WTC11 (cell line): Measurements from ENCODE around the gene PAX8.

Experiments
- FOXJ3 ChIP-seq: sonication (generic); formaldehyde crosslinking; IDR thresholded peaks from 2 replicates; pipeline ENCODE4 v1.9.0; 2021; ENCODE audit warnings: missing genetic modification reagents, mild to moderate bottlenecking, borderline replicate concordance
- FOXP1 ChIP-seq: sonication (generic); formaldehyde crosslinking; IDR thresholded peaks from 2 replicates; pipeline ENCODE4 v1.8.0; 2022; ENCODE audit warnings: missing genetic modification reagents, mild to moderate bottlenecking, moderate library complexity, borderline replicate concordance
- JUN ChIP-seq: sonication (generic); formaldehyde crosslinking; IDR thresholded peaks from 2 replicates; pipeline ENCODE4 v1.8.0; 2023; ENCODE audit warnings: mild to moderate bottlenecking, missing genetic modification reagents
- KAT7 ChIP-seq: sonication (generic); formaldehyde crosslinking; IDR thresholded peaks from 2 replicates; pipeline ENCODE4 v1.8.1; 2023; ENCODE audit warnings: missing genetic modification reagents, mild to moderate bottlenecking, borderline replicate concordance
- NR1H2 ChIP-seq: sonication (generic); formaldehyde crosslinking; IDR thresholded peaks from 2 replicates; pipeline ENCODE4 v1.9.0; 2021; ENCODE audit warnings: mild to moderate bottlenecking, moderate library complexity, missing genetic modification reagents
- RELA ChIP-seq: sonication (generic); formaldehyde crosslinking; IDR thresholded peaks from 2 replicates; pipeline ENCODE4 v1.8.1; 2022; ENCODE audit warnings: missing genetic modification reagents, mild to moderate bottlenecking, borderline replicate concordance
- TF ChIP-seq, protein P1 (sequence below): fragments of 200-600 bp; IDR thresholded peaks from 2 replicates; pipeline ENCODE4 v1.8.0; 2022; ENCODE audit warnings: antibody characterized with exemption
- TF ChIP-seq, protein P2 (sequence below): sonication (generic); formaldehyde crosslinking; conservative IDR thresholded peaks from 2 replicates; pipeline ENCODE4 v1.8.1; 2022; ENCODE audit warnings: mild to moderate bottlenecking, missing genetic modification reagents
- TF ChIP-seq, protein P3 (sequence below): sonication (generic); formaldehyde crosslinking; conservative IDR thresholded peaks from 2 replicates; pipeline ENCODE4 v1.8.1; 2023; ENCODE audit warnings: mild to moderate bottlenecking, low read depth, missing genetic modification reagents, moderate library complexity
- TF ChIP-seq, protein P4 (sequence below): sonication (generic); formaldehyde crosslinking; IDR thresholded peaks from 2 replicates; pipeline ENCODE4 v1.8.1; 2023; ENCODE audit warnings: mild to moderate bottlenecking, missing genetic modification reagents, moderate library complexity
- TF ChIP-seq, protein P5 (sequence below): sonication (generic); formaldehyde crosslinking; IDR thresholded peaks from 2 replicates; pipeline ENCODE4 v1.8.0; 2023; ENCODE audit warnings: missing genetic modification reagents, mild to moderate bottlenecking, borderline replicate concordance
- TF ChIP-seq, protein P6 (sequence below): sonication (generic); formaldehyde crosslinking; IDR thresholded peaks from 2 replicates; pipeline ENCODE4 v1.8.1; 2022; ENCODE audit warnings: low read depth, missing genetic modification reagents, borderline replicate concordance
- TF ChIP-seq, protein P7 (sequence below): sonication (generic); formaldehyde crosslinking; IDR thresholded peaks from 2 replicates; pipeline ENCODE4 v1.8.0; 2022; ENCODE audit warnings: mild to moderate bottlenecking, missing genetic modification reagents

DNA sequence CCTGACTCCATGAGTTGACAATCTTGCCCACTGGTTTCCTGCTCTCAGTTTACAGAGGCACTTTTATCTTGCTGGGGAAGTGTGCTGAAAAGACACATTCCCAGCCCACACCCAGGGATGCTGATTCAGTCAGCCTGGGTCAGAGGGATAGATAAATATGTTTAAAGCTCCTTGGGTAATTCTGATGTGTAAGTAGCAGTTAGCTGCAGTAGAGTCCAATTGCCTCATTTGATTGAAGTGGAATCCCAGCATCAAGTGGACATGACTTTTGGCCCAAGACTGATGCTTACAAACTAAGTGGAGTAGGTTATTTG, 75.5 kb downstream of the PAX8 start:
- TF ChIP-seq, protein P1, sequence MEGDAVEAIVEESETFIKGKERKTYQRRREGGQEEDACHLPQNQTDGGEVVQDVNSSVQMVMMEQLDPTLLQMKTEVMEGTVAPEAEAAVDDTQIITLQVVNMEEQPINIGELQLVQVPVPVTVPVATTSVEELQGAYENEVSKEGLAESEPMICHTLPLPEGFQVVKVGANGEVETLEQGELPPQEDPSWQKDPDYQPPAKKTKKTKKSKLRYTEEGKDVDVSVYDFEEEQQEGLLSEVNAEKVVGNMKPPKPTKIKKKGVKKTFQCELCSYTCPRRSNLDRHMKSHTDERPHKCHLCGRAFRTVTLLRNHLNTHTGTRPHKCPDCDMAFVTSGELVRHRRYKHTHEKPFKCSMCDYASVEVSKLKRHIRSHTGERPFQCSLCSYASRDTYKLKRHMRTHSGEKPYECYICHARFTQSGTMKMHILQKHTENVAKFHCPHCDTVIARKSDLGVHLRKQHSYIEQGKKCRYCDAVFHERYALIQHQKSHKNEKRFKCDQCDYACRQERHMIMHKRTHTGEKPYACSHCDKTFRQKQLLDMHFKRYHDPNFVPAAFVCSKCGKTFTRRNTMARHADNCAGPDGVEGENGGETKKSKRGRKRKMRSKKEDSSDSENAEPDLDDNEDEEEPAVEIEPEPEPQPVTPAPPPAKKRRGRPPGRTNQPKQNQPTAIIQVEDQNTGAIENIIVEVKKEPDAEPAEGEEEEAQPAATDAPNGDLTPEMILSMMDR: no peak
- TF ChIP-seq, protein P2, sequence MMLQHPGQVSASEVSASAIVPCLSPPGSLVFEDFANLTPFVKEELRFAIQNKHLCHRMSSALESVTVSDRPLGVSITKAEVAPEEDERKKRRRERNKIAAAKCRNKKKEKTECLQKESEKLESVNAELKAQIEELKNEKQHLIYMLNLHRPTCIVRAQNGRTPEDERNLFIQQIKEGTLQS (CRISPR knock-in tag): no peak
- TF ChIP-seq, protein P3, sequence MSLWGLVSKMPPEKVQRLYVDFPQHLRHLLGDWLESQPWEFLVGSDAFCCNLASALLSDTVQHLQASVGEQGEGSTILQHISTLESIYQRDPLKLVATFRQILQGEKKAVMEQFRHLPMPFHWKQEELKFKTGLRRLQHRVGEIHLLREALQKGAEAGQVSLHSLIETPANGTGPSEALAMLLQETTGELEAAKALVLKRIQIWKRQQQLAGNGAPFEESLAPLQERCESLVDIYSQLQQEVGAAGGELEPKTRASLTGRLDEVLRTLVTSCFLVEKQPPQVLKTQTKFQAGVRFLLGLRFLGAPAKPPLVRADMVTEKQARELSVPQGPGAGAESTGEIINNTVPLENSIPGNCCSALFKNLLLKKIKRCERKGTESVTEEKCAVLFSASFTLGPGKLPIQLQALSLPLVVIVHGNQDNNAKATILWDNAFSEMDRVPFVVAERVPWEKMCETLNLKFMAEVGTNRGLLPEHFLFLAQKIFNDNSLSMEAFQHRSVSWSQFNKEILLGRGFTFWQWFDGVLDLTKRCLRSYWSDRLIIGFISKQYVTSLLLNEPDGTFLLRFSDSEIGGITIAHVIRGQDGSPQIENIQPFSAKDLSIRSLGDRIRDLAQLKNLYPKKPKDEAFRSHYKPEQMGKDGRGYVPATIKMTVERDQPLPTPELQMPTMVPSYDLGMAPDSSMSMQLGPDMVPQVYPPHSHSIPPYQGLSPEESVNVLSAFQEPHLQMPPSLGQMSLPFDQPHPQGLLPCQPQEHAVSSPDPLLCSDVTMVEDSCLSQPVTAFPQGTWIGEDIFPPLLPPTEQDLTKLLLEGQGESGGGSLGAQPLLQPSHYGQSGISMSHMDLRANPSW (CRISPR knock-in tag): no peak
- TF ChIP-seq, protein P4, sequence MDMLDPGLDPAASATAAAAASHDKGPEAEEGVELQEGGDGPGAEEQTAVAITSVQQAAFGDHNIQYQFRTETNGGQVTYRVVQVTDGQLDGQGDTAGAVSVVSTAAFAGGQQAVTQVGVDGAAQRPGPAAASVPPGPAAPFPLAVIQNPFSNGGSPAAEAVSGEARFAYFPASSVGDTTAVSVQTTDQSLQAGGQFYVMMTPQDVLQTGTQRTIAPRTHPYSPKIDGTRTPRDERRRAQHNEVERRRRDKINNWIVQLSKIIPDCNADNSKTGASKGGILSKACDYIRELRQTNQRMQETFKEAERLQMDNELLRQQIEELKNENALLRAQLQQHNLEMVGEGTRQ: no peak
- TF ChIP-seq FOXP1 (CRISPR knock-in tag) (no peak), KAT7 (CRISPR knock-in tag) (no peak), NR1H2 (no peak), RELA (CRISPR knock-in tag) (no peak), FOXJ3 (CRISPR knock-in tag) (no peak), JUN (CRISPR knock-in tag) (no peak)
- TF ChIP-seq, protein P5, sequence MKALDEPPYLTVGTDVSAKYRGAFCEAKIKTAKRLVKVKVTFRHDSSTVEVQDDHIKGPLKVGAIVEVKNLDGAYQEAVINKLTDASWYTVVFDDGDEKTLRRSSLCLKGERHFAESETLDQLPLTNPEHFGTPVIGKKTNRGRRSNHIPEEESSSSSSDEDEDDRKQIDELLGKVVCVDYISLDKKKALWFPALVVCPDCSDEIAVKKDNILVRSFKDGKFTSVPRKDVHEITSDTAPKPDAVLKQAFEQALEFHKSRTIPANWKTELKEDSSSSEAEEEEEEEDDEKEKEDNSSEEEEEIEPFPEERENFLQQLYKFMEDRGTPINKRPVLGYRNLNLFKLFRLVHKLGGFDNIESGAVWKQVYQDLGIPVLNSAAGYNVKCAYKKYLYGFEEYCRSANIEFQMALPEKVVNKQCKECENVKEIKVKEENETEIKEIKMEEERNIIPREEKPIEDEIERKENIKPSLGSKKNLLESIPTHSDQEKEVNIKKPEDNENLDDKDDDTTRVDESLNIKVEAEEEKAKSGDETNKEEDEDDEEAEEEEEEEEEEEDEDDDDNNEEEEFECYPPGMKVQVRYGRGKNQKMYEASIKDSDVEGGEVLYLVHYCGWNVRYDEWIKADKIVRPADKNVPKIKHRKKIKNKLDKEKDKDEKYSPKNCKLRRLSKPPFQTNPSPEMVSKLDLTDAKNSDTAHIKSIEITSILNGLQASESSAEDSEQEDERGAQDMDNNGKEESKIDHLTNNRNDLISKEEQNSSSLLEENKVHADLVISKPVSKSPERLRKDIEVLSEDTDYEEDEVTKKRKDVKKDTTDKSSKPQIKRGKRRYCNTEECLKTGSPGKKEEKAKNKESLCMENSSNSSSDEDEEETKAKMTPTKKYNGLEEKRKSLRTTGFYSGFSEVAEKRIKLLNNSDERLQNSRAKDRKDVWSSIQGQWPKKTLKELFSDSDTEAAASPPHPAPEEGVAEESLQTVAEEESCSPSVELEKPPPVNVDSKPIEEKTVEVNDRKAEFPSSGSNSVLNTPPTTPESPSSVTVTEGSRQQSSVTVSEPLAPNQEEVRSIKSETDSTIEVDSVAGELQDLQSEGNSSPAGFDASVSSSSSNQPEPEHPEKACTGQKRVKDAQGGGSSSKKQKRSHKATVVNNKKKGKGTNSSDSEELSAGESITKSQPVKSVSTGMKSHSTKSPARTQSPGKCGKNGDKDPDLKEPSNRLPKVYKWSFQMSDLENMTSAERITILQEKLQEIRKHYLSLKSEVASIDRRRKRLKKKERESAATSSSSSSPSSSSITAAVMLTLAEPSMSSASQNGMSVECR (CRISPR knock-in tag): no peak
- TF ChIP-seq, protein P6, sequence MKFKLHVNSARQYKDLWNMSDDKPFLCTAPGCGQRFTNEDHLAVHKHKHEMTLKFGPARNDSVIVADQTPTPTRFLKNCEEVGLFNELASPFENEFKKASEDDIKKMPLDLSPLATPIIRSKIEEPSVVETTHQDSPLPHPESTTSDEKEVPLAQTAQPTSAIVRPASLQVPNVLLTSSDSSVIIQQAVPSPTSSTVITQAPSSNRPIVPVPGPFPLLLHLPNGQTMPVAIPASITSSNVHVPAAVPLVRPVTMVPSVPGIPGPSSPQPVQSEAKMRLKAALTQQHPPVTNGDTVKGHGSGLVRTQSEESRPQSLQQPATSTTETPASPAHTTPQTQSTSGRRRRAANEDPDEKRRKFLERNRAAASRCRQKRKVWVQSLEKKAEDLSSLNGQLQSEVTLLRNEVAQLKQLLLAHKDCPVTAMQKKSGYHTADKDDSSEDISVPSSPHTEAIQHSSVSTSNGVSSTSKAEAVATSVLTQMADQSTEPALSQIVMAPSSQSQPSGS (CRISPR knock-in tag): no peak
- TF ChIP-seq, protein P7, sequence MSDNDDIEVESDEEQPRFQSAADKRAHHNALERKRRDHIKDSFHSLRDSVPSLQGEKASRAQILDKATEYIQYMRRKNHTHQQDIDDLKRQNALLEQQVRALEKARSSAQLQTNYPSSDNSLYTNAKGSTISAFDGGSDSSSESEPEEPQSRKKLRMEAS (CRISPR knock-in tag): no peak
